LNCaP clone FGC (cell line): ENCODE data around the gene AGMO.

Source experiments
- DNase-seq: peaks from one replicate; pipeline ENCODE4 v3.0.0-alpha.2; 2011; ENCODE audit warnings: low read depth
- H3K4me3 ChIP-seq: 2 replicates; pipeline ENCODE4 v1.5.1; 2011; ENCODE audit warnings: mild to moderate bottlenecking, low read depth, low read length, control low read depth
- CTCF ChIP-seq: IDR thresholded peaks from 2 replicates; pipeline ENCODE4 v1.5.1; 2012; ENCODE audit warnings: mild to moderate bottlenecking; ENCODE audit not compliant: control insufficient read depth, insufficient read depth; ENCODE audit errors: extremely low read depth

AGMO gene

GRCh38 chr7:15245831-15246230 is 316.0 kb downstream of the AGMO start:
- no peak for DNase-seq
- no peak overlapping the region for H3K4me3 ChIP-seq
- TF ChIP-seq CTCF, result no peak

- TF ChIP-seq CTCF, result no peak
- no peak overlapping the region for H3K4me3 ChIP-seq
- no peak for DNase-seq
These were observed 322.0 kb downstream of the AGMO start for GRCh38 chr7:15239801-15240200.

DNA sequence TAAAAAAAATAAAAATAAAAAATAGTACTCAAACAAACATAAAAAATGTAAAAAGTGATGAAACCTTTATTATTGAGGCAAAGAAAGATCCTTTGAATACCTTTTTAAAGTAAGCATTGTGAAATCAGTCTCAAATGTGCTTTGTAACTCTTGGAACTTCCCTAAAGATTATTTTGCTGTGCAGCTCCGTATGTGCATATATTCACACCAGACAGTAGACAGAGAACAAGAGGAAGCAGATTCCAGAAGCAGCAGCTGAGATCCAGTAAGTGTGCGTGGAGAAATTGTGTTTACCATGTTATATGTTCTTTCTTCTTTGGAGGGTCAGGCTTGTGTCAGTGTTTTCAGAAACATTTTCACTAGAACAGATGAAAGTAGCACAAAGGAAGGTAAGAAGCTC is 324.9 kb downstream of the AGMO start:
- H3K4me3 ChIP-seq, result no peak overlapping the region
- TF ChIP-seq CTCF, result no peak
- DNase-seq, result no peak

DNA sequence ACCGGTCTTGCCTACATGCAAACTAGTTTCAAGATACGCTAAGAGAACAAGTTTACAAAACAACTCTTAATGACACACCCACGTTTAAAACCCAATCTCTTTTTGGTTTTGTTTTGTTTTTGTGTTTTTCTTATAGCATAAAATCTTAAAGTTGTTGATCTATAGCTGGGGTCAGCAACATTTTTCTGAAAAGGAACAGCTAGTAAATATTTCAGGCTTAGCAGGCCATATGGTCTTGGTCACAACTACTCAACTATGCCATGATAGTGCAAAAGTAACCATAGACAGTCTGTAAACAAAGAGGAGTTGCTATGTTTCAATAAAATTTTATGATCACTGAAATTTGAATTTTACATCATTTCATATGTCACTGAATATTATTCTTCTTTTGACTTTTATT is 327.4 kb downstream of the AGMO start:
- DNase-seq, result no peak
- no peak for TF ChIP-seq CTCF
- no peak overlapping the region for H3K4me3 ChIP-seq

DNA sequence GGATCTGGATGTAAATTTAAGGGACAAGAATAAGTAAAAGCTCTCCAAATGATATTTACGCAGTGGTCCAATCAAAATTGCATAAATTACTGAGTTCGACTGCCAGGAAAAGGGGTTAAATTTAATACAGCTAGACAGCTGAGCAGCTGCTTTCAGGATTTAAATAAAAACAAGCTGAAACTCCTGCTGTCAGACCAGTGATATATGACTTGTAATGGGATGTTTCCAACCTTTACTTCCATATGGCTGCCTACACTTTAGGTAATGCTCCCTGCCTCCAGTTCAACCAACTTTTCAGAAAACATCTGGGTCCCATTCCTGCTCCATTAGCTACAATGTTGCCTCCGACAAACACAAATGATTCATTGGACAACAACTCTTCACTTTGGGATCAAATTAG is 333.0 kb downstream of the AGMO start:
- TF ChIP-seq CTCF, result no peak
- no peak for DNase-seq
- H3K4me3 ChIP-seq, result no peak overlapping the region

- DNase-seq, result no peak
- TF ChIP-seq CTCF, result no peak
- H3K4me3 ChIP-seq, result no peak overlapping the region
These were observed 335.8 kb downstream of the AGMO start for GRCh38 chr7:15225981-15226380.

- TF ChIP-seq CTCF, result no peak
- DNase-seq, result no peak
- no peak overlapping the region for H3K4me3 ChIP-seq
These were observed 342.1 kb downstream of the AGMO start for GRCh38 chr7:15219758-15220157.
